Activated B cell treated with CpG ODN at 0.5 μM for 24 hours (primary cell): ENCODE measurements around the gene UTRN. TPM values are rescaled to one million over a fixed set of nuclear protein-coding genes. Genes with fewer than 3 reads are reported as not detected.

Experiments used
- ATAC-seq: fragments of 200-7000 bp; cut with Tn5 transposase; one replicate; pipeline ENCODE4 v1.10.0; 2021; ENCODE audit warnings: low read depth, mild to moderate bottlenecking, moderate library complexity
- CTCF ChIA-PET: fragments of 350-600 bp; sonication (Branson Sonifier 250); formaldehyde crosslinking; loops from one replicate; lab custom pipeline; 2021; ENCODE audit warnings: antibody characterized with exemption; lab: Charles Lee
- POLR2A ChIA-PET: fragments of 350-600 bp; sonication (Branson Sonifier 250); formaldehyde crosslinking; loops from one replicate; lab custom pipeline; 2021; ENCODE audit warnings: antibody characterized with exemption; lab: Charles Lee
- DNase-seq: peaks from one replicate; pipeline ENCODE4 v3.0.0; 2022
- H3K27ac Mint-ChIP-seq: one replicate; pipeline ENCODE4 v1.8.0; 2020; ENCODE audit warnings: mixed read lengths
- H3K27me3 Mint-ChIP-seq: one replicate; pipeline ENCODE4 v1.8.0; 2021; ENCODE audit warnings: mixed read lengths
- H3K36me3 Mint-ChIP-seq: one replicate; pipeline ENCODE4 v1.8.0; 2021; ENCODE audit warnings: low read depth, mixed read lengths
- H3K4me1 Mint-ChIP-seq: one replicate; pipeline ENCODE4 v1.8.0; 2021; ENCODE audit warnings: mixed read lengths
- H3K4me3 Mint-ChIP-seq: one replicate; pipeline ENCODE4 v1.8.0; 2020; ENCODE audit warnings: mild to moderate bottlenecking, mixed read lengths
- H3K9me3 Mint-ChIP-seq: one replicate; pipeline ENCODE4 v1.8.0; 2020; ENCODE audit warnings: mixed read lengths
- intact Hi-C: fragments of 100-400 bp; cut with micrococcal nuclease; formaldehyde crosslinking; loops from one replicate; pipeline ENCODE4 v1.15.1; 2024
- total RNA-seq: library from RNA; stranded (reverse); gene quantifications from 2 replicates; pipeline ENCODE4 v1.2.3, GENCODE V29; 2022
- TF ChIP-seq, protein P1 (sequence below): fragments of 200-600 bp; IDR thresholded peaks from one replicate; pipeline ENCODE4 v1.8.0; 2022; ENCODE audit warnings: antibody characterized with exemption, mild to moderate bottlenecking

UTRN gene
- total RNA-seq, 1 donor from 2014 or later, result 53.5 TPM

DNA sequence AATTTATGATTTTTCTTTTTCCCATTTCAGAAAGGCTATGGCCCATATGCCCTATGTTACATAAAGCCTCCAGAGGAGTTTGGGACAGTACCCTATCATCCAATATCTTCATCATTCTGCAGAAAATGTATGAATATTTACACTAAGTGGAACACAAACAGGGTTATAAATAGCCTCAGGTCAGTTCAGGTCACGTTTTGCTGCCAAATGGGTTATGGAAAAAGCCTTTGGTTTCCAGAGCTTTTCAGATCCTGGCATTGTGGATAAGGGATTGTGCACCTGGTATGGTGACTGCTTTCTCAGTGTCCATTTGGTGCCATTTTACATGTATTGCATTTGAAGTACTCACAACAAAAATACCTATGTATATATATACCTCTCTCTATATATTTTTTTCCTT is 29.4 kb downstream of the UTRN start:
- no peak overlapping the region for H3K27ac Mint-ChIP-seq
- no peaks in the 10 kb centered on the region for H3K27me3 Mint-ChIP-seq
- peaks cover 14% of the 10 kb centered on the region for H3K4me1 Mint-ChIP-seq
- TF ChIP-seq, protein P1, sequence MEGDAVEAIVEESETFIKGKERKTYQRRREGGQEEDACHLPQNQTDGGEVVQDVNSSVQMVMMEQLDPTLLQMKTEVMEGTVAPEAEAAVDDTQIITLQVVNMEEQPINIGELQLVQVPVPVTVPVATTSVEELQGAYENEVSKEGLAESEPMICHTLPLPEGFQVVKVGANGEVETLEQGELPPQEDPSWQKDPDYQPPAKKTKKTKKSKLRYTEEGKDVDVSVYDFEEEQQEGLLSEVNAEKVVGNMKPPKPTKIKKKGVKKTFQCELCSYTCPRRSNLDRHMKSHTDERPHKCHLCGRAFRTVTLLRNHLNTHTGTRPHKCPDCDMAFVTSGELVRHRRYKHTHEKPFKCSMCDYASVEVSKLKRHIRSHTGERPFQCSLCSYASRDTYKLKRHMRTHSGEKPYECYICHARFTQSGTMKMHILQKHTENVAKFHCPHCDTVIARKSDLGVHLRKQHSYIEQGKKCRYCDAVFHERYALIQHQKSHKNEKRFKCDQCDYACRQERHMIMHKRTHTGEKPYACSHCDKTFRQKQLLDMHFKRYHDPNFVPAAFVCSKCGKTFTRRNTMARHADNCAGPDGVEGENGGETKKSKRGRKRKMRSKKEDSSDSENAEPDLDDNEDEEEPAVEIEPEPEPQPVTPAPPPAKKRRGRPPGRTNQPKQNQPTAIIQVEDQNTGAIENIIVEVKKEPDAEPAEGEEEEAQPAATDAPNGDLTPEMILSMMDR, result no peak
- POLR2A ChIA-PET, result no interaction called here
- ATAC-seq (no peak), DNase-seq (no peak)
- CTCF ChIA-PET, result interaction anchor here (0.7 kb wide), 1 partner anchor 307 kb away, joined by 3 read pairs; no protein-coding TSS in a partner anchor
- no peaks in the 10 kb centered on the region for H3K9me3 Mint-ChIP-seq
- intact Hi-C loops, result no loop called here
- no peaks in the 10 kb centered on the region for H3K36me3 Mint-ChIP-seq
- H3K4me3 Mint-ChIP-seq, result no peak overlapping the region

DNA sequence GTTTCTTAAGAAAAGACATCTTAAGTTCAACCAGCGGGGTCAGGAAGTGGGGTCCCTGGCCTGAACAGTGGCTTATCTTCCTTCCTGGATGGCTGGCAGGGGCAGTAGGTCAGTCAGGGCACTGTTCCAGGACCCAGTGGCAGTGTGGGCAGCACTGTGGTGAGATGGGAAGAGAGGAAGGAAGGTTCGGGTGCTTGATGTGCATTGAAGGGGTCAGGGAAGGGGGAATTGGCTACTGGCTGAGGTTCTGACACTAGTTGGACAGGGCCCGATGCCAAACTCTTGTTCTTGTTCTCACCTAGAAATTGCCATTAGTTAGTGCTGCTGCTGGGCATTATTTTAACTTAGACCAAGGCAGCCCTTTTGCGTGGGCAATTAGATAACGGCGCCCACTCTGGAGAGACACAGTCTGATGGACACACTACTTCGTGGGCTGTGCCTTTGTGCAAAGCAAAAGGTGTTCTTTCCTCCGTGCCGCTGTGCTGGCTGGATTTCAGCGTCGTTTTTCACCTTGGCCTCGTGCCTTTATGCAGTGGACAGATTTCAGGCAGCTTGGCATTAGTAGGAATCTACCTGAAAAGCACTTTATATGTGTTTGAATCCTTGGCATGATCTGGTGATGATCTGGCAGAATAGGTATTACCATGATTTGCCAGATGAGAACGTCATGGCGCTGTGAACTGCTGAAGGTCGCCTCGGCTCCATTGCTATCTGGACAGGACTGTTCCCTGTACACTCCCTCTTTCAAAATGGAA is 30.3 kb downstream of the UTRN start:
- TF ChIP-seq, protein P1, result no peak
- H3K4me3 Mint-ChIP-seq, result no peak overlapping the region
- H3K27me3 Mint-ChIP-seq, result no peaks in the 10 kb centered on the region
- peaks cover 14% of the 10 kb centered on the region for H3K4me1 Mint-ChIP-seq
- DNase-seq, result no peak
- CTCF ChIA-PET, result no interaction called here
- no peaks in the 10 kb centered on the region for H3K36me3 Mint-ChIP-seq
- H3K9me3 Mint-ChIP-seq, result no peaks in the 10 kb centered on the region
- no peak overlapping the region for H3K27ac Mint-ChIP-seq
- ATAC-seq, result no peak
- POLR2A ChIA-PET, result no interaction called here
- intact Hi-C loops, result no loop called here

DNA sequence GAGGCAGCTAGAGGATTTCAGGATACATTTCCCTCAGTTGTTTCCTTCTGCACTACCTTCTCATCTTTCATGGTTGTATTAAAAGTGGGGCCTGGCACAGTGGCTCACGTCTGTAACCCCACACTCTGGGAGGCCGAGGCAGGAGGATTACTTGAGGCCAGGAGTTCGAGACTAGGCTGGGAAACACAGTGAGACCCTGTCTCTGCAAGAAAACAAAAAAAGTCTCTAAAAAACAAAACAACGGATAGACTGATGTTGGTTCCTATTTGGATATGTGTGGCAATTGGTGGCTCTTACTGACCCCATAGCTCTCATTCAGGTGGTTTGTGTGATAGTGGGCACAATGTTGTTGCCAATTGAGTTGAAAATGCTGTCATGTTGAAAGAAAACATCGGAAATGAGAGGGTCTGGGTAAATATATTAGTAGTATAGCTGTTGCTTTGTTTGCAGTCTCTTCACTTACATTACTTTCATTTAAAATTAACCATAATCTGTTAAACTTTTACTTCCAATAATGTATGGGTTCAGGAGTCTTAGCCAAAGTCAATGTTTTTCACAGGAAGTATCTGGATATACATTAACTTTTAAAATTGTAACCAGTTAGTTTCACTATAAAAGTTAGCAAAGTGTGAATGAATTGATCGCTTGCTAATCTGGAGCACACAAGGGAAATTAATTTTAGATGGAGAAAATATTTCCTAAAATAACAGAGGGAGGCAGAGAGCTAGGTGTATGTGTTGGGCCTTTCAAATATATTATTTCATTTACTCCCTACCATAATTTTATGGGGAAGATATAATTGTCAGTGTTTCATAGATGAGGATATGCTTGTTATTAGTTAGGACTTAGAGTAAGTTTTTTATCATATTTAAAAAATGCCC is 31.1 kb downstream of the UTRN start:
- intact Hi-C loops, result no loop called here
- Mint-ChIP-seq H3K27me3 (no peaks in the 10 kb centered on the region), H3K4me3 (no peak overlapping the region), H3K27ac (no peak overlapping the region), H3K4me1 (peaks cover 7% of the 10 kb centered on the region), H3K9me3 (no peaks in the 10 kb centered on the region), H3K36me3 (no peaks in the 10 kb centered on the region)
- DNase-seq (no peak), ATAC-seq (no peak)
- TF ChIP-seq, protein P1, result no peak
- CTCF ChIA-PET, result no interaction called here
- POLR2A ChIA-PET, result no interaction called here

DNA sequence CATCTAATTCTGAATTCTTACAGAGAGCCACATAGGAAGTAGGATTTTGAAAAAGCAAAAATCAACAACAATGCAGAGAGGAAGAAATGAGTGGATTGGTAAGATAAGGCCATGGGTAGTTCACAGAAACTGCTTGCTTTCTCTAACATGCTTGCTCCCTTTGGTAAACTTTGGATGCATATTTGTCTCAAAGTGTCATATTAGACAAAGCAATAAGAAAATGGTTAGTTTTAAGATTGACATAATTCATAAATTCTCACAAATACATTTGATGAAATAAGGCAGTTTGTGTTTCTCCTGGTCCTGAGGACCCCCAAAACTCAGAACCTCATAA is 31.7 kb downstream of the UTRN start:
- Mint-ChIP-seq H3K36me3 (no peaks in the 10 kb centered on the region), H3K27ac (no peak overlapping the region), H3K4me3 (no peak overlapping the region), H3K9me3 (no peaks in the 10 kb centered on the region), H3K4me1 (peaks cover under 1% of the 10 kb centered on the region), H3K27me3 (no peaks in the 10 kb centered on the region)
- intact Hi-C loops, result no loop called here
- DNase-seq (no peak), ATAC-seq (no peak)
- POLR2A ChIA-PET, result no interaction called here
- TF ChIP-seq, protein P1, result no peak
- CTCF ChIA-PET, result no interaction called here

DNA sequence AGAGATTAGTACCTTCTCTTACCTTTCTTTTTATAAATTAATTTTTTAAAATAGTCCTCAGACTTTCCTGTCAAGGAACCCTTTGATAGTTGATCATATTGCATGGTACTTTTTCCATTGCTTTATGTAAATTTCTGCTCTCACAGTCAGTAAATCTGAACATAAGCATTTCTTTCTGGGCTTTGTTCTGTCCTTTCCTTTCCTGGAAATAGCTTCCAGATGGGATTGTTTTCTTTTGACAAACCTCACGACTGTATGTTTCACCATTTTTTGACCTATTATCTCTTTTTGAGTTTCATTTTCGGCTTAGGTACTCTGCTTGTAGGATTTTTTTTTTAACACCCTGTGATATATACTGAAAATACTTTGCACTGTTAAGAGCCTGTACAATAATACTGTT is 32.6 kb downstream of the UTRN start:
- DNase-seq (no peak), ATAC-seq (no peak)
- intact Hi-C loops, result no loop called here
- H3K9me3 Mint-ChIP-seq, result no peaks in the 10 kb centered on the region
- H3K27me3 Mint-ChIP-seq, result no peaks in the 10 kb centered on the region
- no peaks in the 10 kb centered on the region for H3K4me1 Mint-ChIP-seq
- no peaks in the 10 kb centered on the region for H3K36me3 Mint-ChIP-seq
- POLR2A ChIA-PET, result no interaction called here
- no peak overlapping the region for H3K4me3 Mint-ChIP-seq
- CTCF ChIA-PET, result no interaction called here
- H3K27ac Mint-ChIP-seq, result no peak overlapping the region
- TF ChIP-seq, protein P1, result no peak
